Nephron (organoid): ENCODE data around the gene PPP1R14B.

Experiments used
- H3K27ac Mint-ChIP-seq, 3 experiments: 2 replicates each; pipeline ENCODE4 v1.8.0; 2020; ENCODE audit warnings: mixed read lengths in 3 of 3, mild to moderate bottlenecking in 2 of 3, moderate library complexity in 1 of 3
- H3K27me3 Mint-ChIP-seq: 2 replicates; pipeline ENCODE4 v1.8.0; 2021; ENCODE audit warnings: low read depth, mild to moderate bottlenecking, moderate library complexity, mixed read lengths
- H3K36me3 Mint-ChIP-seq: 2 replicates; pipeline ENCODE4 v1.8.0; 2020; ENCODE audit warnings: low read depth, mixed read lengths
- H3K4me1 Mint-ChIP-seq: 2 replicates; pipeline ENCODE4 v1.8.0; 2020; ENCODE audit warnings: mixed read lengths
- H3K4me3 Mint-ChIP-seq, 3 experiments: 2 replicates each; pipeline ENCODE4 v1.8.0; 2020; ENCODE audit warnings: mild to moderate bottlenecking in 3 of 3, mixed read lengths in 3 of 3, moderate library complexity in 2 of 3
- H3K9me3 Mint-ChIP-seq: 2 replicates; pipeline ENCODE4 v1.8.0; 2020; ENCODE audit warnings: mixed read lengths
- CTCF ChIP-seq, 3 experiments: fragments of 200-600 bp; sonication (generic); IDR thresholded peaks; one replicate each; pipeline ENCODE4 v1.5.0; 2021; ENCODE audit warnings: antibody characterized with exemption in 3 of 3; ENCODE audit not compliant: unreplicated experiment in 3 of 3

The PPP1R14B gene

GRCh38 chr11:64241241-64241490 lies 5.6 kb downstream of the PPP1R14B start:
- Mint-ChIP-seq H3K27ac (peak overlapping the region; percentile 98), H3K36me3 (peaks cover 14% of the 10 kb centered on the region), H3K9me3 (no peaks in the 10 kb centered on the region), H3K27me3 (no peaks in the 10 kb centered on the region), H3K4me3 (peak overlapping the region; percentile 90 to 95 (median 92)), H3K4me1 (peaks cover 40% of the 10 kb centered on the region)
- no peak for TF ChIP-seq CTCF (IDR thresholded peaks at IDR 0.05; ENCODE audit: unreplicated experiment in 3 of 3)

- Mint-ChIP-seq H3K36me3 (peaks cover 14% of the 10 kb centered on the region), H3K9me3 (no peaks in the 10 kb centered on the region), H3K4me3 (peak within 1 kb of the TSS; percentile 90 to 95 (median 92)), H3K27ac (peak within 1 kb of the TSS; percentile 98), H3K27me3 (no peaks in the 10 kb centered on the region), H3K4me1 (peaks cover 40% of the 10 kb centered on the region)
- no peak for TF ChIP-seq CTCF (IDR thresholded peaks at IDR 0.05; ENCODE audit: unreplicated experiment in 3 of 3)
Measured at GRCh38 chr11:64240435-64241240, 6.1 kb downstream of the PPP1R14B start, which contains the start of gene FKBP2. Gene FKBP2 (plus strand): TSS chr11:64241095. CDS start chr11:64242388, 1,293 bp downstream.

GRCh38 chr11:64239662-64240434 lies 6.9 kb downstream of the PPP1R14B start:
- peaks cover 45% of the 10 kb centered on the region for H3K4me1 Mint-ChIP-seq
- H3K36me3 Mint-ChIP-seq, result peaks cover 14% of the 10 kb centered on the region
- peak overlapping the region; percentile 90 to 95 (median 92) for H3K4me3 Mint-ChIP-seq
- TF ChIP-seq CTCF (IDR thresholded peaks at IDR 0.05; ENCODE audit: unreplicated experiment in 3 of 3), result no peak
- peak overlapping the region; percentile 98 for H3K27ac Mint-ChIP-seq
- H3K27me3 Mint-ChIP-seq, result no peaks in the 10 kb centered on the region
- no peaks in the 10 kb centered on the region for H3K9me3 Mint-ChIP-seq

- H3K27ac Mint-ChIP-seq, result peak overlapping the region; percentile 76 to 98 (median 88)
- H3K36me3 Mint-ChIP-seq, result peaks cover 14% of the 10 kb centered on the region
- peaks cover 45% of the 10 kb centered on the region for H3K4me1 Mint-ChIP-seq
- no peaks in the 10 kb centered on the region for H3K9me3 Mint-ChIP-seq
- peak overlapping the region; percentile 44 to 70 (median 67) for H3K4me3 Mint-ChIP-seq
- no peaks in the 10 kb centered on the region for H3K27me3 Mint-ChIP-seq
- TF ChIP-seq CTCF (IDR thresholded peaks at IDR 0.05; ENCODE audit: unreplicated experiment in 3 of 3), result no peak
Measured at GRCh38 chr11:64238999-64239398, 7.7 kb downstream of the PPP1R14B start.

- TF ChIP-seq CTCF (IDR thresholded peaks at IDR 0.05; ENCODE audit: unreplicated experiment in 3 of 3), result no peak
- Mint-ChIP-seq H3K4me3 (peak overlapping the region; percentile 18 to 70 (median 67)), H3K36me3 (peaks cover 9% of the 10 kb centered on the region), H3K27ac (peak overlapping the region; percentile 76 to 98 (median 88)), H3K4me1 (peaks cover 42% of the 10 kb centered on the region), H3K9me3 (no peaks in the 10 kb centered on the region), H3K27me3 (no peaks in the 10 kb centered on the region)
Measured at GRCh38 chr11:64238076-64238475, 8.7 kb downstream of the PPP1R14B start.
